Stomach (tissue), 4 donors: Measurements from ENCODE around the gene PHF20.

Source experiments
- CTCF ChIP-seq, 7 experiments: fragments of 450-650 bp in 4 of 7; fragments of 200-600 bp in 3 of 7; sonication (generic) in 3 of 7; IDR thresholded peaks; one replicate each; pipeline ENCODE4 v1.5.1; 2016 to 2019; ENCODE audit warnings: antibody characterized with exemption in 7 of 7, control low read depth in 2 of 7, mild to moderate bottlenecking in 1 of 7
- POLR2A ChIP-seq, 4 donors: fragments of 450-650 bp; IDR thresholded peaks; one replicate each; pipeline ENCODE4 v1.6.1; 2016; ENCODE audit warnings: antibody characterized with exemption in 4 of 4, control low read depth in 2 of 4, mild to moderate bottlenecking in 1 of 4, moderate library complexity in 1 of 4

- TF ChIP-seq CTCF (IDR thresholded peaks at IDR 0.05), result no peak
- TF ChIP-seq POLR2A (IDR thresholded peaks at IDR 0.05), result no peak
Observed at GRCh38 chr20:35883336-35883777, 111.5 kb downstream of the PHF20 start.
